Esophagus muscularis mucosa (tissue), 4 donors: ENCODE data around the gene KANK2.

Experiments used
- EP300 ChIP-seq: sonication (generic); formaldehyde crosslinking; IDR thresholded peaks from one replicate; pipeline ENCODE4 v1.6.1; 2017; ENCODE audit warnings: antibody characterized with exemption
- POLR2AphosphoS5 ChIP-seq, 2 donors: sonication (generic); formaldehyde crosslinking; IDR thresholded peaks; one replicate each; pipeline ENCODE4 v1.6.1; 2017; ENCODE audit warnings: antibody characterized with exemption in 2 of 2
- TF ChIP-seq, protein P1 (sequence below), 3 experiments: fragments of 200-600 bp in 2 of 3; fragments of 450-650 bp in 1 of 3; sonication (generic) in 2 of 3; IDR thresholded peaks; one replicate each; pipeline ENCODE4 v1.5.1; 2017 to 2019; ENCODE audit warnings: antibody characterized with exemption in 3 of 3, mild to moderate bottlenecking in 2 of 3, moderate library complexity in 1 of 3

DNA sequence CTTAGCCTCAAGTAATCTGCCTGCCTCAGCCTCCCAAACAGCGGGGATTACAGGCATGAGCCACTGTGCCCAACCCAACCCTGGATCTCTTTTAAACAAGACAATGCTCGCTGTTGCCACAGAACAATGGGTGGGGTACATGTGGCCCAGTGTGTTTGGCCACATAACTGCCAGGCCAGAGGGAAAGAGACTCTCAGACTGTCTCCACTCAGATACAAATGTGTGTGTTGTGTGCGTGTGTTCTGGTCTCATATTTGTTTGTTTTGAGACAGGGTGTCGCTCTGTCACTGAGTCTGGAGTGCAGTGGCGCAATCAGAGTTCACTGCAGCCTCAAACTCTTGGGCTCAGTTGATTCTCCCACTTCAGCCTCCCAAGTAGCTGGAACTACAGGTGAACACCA lies 82.3 kb downstream of the KANK2 start:
- no peak for TF ChIP-seq POLR2AphosphoS5 (IDR thresholded peaks at IDR 0.05)
- no peak for TF ChIP-seq EP300
- TF ChIP-seq, protein P1, sequence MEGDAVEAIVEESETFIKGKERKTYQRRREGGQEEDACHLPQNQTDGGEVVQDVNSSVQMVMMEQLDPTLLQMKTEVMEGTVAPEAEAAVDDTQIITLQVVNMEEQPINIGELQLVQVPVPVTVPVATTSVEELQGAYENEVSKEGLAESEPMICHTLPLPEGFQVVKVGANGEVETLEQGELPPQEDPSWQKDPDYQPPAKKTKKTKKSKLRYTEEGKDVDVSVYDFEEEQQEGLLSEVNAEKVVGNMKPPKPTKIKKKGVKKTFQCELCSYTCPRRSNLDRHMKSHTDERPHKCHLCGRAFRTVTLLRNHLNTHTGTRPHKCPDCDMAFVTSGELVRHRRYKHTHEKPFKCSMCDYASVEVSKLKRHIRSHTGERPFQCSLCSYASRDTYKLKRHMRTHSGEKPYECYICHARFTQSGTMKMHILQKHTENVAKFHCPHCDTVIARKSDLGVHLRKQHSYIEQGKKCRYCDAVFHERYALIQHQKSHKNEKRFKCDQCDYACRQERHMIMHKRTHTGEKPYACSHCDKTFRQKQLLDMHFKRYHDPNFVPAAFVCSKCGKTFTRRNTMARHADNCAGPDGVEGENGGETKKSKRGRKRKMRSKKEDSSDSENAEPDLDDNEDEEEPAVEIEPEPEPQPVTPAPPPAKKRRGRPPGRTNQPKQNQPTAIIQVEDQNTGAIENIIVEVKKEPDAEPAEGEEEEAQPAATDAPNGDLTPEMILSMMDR (IDR thresholded peaks at IDR 0.05), result no peak
